Kidney epithelial cell (primary cell): ENCODE data around the gene TTC9. TPM values are rescaled to one million over a fixed set of nuclear protein-coding genes. Genes with fewer than 3 reads are reported as not detected.

Experiments used
- DNase-seq: peaks from one replicate; pipeline ENCODE4 v3.0.0-alpha.2; 2010; ENCODE audit warnings: low read depth
- H3K27me3 ChIP-seq: 2 replicates; pipeline ENCODE4 v1.6.0; 2011; ENCODE audit warnings: low read length; ENCODE audit not compliant: control insufficient read depth, insufficient read depth
- H3K36me3 ChIP-seq: 2 replicates; pipeline ENCODE4 v1.5.1; 2011; ENCODE audit warnings: low read length; ENCODE audit not compliant: control insufficient read depth, insufficient read depth
- H3K4me3 ChIP-seq: 2 replicates; pipeline ENCODE4 v1.5.1; 2011; ENCODE audit warnings: low read depth, mild to moderate bottlenecking, control low read depth, low read length
- total RNA-seq: library from RNA; depleted of rRNA; stranded (reverse); fragments of >200 nt; gene quantifications from 2 replicates; pipeline ENCODE4 v1.2.3, GENCODE V29; 2015
- TF ChIP-seq, protein P1 (sequence below): IDR thresholded peaks from 2 replicates; pipeline ENCODE4 v1.5.1; 2011; ENCODE audit warnings: mild to moderate bottlenecking, moderate library complexity, low read length, control low read depth, inconsistent platforms; ENCODE audit not compliant: insufficient read depth, poor library complexity, severe bottlenecking

TTC9 gene
- total RNA-seq, 1 donor from 2014 or later: 16.5 TPM

GRCh38 chr14:70692210-70692609 lies 50.5 kb downstream of the TTC9 start:
- TF ChIP-seq, protein P1, sequence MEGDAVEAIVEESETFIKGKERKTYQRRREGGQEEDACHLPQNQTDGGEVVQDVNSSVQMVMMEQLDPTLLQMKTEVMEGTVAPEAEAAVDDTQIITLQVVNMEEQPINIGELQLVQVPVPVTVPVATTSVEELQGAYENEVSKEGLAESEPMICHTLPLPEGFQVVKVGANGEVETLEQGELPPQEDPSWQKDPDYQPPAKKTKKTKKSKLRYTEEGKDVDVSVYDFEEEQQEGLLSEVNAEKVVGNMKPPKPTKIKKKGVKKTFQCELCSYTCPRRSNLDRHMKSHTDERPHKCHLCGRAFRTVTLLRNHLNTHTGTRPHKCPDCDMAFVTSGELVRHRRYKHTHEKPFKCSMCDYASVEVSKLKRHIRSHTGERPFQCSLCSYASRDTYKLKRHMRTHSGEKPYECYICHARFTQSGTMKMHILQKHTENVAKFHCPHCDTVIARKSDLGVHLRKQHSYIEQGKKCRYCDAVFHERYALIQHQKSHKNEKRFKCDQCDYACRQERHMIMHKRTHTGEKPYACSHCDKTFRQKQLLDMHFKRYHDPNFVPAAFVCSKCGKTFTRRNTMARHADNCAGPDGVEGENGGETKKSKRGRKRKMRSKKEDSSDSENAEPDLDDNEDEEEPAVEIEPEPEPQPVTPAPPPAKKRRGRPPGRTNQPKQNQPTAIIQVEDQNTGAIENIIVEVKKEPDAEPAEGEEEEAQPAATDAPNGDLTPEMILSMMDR: no peak
- DNase-seq: no peak
- no peaks in the 10 kb centered on the region for H3K27me3 ChIP-seq
- H3K36me3 ChIP-seq: no peaks in the 10 kb centered on the region
- no peak overlapping the region for H3K4me3 ChIP-seq

GRCh38 chr14:70696026-70696425 lies 54.3 kb downstream of the TTC9 start:
- TF ChIP-seq, protein P1: no peak
- Histone ChIP-seq H3K27me3 (no peaks in the 10 kb centered on the region), H3K4me3 (no peak overlapping the region), H3K36me3 (no peaks in the 10 kb centered on the region)
- no peak for DNase-seq

- TF ChIP-seq, protein P1: no peak
- H3K27me3 ChIP-seq: no peaks in the 10 kb centered on the region
Measured at GRCh38 chr14:70697701-70698100, 56.0 kb downstream of the TTC9 start.

GRCh38 chr14:70698288-70698687 lies 56.6 kb downstream of the TTC9 start:
- Histone ChIP-seq H3K4me3 (no peak overlapping the region), H3K36me3 (no peaks in the 10 kb centered on the region), H3K27me3 (no peaks in the 10 kb centered on the region)
- peak; percentile 16 for DNase-seq
- TF ChIP-seq, protein P1: no peak

More at GRCh38 chr14:70697701-70698100, 56.0 kb downstream of the TTC9 start:
- no peak overlapping the region for H3K4me3 ChIP-seq
- no peaks in the 10 kb centered on the region for H3K36me3 ChIP-seq
- no peak for DNase-seq

- no peak for DNase-seq
- Histone ChIP-seq H3K36me3 (no peaks in the 10 kb centered on the region), H3K27me3 (no peaks in the 10 kb centered on the region), H3K4me3 (no peak overlapping the region)
- TF ChIP-seq, protein P1: no peak
Measured at GRCh38 chr14:70699646-70700045, 57.9 kb downstream of the TTC9 start.

DNA sequence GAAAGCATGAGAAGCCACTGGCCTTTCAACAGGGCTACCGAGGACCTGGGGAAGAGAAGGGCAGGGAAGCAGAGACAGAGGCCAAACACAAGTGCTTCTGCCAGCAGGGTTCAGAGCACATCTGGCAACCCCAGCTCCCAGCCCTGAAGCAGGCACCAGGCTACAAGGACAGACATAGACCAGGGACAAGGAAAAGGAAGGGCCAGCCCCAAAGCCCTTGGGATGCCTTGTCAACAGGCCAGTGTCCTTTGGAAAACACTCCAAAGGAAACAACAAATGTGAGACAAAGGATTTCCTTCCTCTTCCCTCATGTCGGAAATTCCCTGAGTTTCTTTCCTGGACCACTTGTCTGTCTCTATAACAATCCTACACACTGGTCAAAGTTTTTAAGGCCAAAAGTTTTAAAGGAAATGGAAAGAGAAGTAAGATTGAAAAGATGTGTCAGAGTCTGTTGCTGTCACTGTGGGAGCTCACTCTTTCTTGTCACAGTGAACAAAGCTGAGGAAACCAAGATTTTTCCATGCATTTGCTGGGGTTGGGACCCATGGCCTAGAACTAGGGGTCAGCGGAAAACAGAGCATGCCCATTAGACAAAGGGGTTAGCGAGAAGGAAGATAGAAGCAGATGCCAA lies 59.4 kb downstream of the TTC9 start:
- H3K27me3 ChIP-seq: no peaks in the 10 kb centered on the region
- H3K4me3 ChIP-seq: no peak overlapping the region
- no peak for DNase-seq
- TF ChIP-seq, protein P1: no peak
- no peaks in the 10 kb centered on the region for H3K36me3 ChIP-seq
